Islet of Langerhans (tissue), 1 donor: ENCODE results near the gene LRCOL1.
"Not testable (repeated sequence)": the region's sequence is repeated elsewhere in the genome, so short reads cannot be mapped to it uniquely, and the experiment has no call there.

Experiments
- FAIRE-seq: peaks from one replicate; lab custom pipeline; 2011; peaks lifted over from hg19 to GRCh38; lab: Jason Lieb, UNC

The LRCOL1 gene

GRCh38 chr12:132600048-132601032 lies 10.0 kb downstream of the LRCOL1 start:
- no peak for FAIRE-seq

GRCh38 chr12:132599502-132599901 lies 10.9 kb downstream of the LRCOL1 start:
- not testable (repeated sequence) for FAIRE-seq

DNA sequence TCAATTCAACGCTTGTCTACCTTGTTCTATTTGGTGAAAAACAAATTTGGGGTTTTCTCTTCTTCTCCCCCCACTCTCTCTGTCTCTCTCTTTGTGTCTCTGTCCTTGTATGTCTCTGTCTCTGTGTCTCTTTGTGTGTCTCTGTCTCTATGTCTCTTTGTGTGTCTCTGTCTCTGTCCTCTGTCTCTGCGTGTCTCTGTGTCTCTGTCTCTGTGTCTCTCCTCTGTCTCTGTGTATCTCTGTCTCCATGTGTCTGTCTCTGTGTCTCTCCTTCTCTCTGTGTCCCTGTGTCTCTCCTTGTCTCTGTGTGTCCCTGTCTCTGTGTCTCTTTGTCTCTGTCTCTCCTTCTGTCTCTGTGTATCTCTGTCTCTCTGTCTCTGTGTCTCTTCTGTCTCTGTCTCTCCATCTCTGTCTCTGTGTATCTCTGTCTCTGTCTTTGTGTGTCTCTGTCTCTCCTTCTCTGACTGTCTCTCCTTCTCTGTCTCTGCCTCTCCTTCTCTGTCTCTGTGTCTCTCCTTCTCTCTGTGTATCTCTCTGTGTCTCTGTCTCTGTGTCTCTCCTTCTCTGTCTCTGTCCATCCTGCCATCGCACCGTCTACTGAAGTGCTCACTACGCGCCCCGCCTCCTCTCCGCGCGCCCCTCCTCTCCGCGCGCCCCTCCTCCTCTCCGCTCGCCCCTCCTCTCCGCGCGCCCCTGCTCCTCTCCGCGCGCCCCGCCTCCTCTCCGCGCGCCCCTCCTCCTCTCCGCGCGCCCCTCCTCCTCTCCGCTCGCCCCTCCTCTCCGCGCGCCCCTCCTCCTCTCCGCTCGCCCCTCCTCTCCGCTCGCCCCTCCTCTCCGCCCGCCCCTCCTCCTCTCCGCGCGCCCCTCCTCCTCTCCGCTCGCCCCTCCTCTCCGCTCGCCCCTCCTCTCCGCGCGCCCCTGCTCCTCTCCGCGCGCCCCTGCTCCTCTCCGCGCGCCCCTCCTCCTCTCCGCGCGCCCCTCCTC lies 12.8 kb downstream of the LRCOL1 start:
- FAIRE-seq: no peak

DNA sequence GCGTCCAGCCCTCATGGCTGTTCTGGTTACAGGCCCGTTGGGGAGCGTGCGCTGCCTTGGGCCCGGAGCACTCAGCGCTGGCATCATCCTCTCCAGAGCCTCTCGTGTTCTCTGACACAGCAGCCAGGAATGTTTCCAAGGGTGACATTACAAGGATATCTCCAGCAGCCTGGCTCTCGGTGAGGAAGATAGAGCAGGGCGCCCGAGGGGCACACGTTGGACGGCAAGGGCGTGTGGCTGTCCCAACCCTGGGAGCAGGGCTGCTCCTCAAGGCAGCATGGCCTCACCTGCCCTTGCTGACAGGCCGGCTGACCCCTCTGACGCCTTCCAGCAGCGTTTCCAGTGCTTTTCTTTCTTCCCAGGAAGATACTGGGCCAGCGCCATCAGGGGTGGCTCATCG lies 14.4 kb downstream of the LRCOL1 start:
- FAIRE-seq: no peak

GRCh38 chr12:132595183-132595582 lies 15.2 kb downstream of the LRCOL1 start:
- FAIRE-seq: no peak

DNA sequence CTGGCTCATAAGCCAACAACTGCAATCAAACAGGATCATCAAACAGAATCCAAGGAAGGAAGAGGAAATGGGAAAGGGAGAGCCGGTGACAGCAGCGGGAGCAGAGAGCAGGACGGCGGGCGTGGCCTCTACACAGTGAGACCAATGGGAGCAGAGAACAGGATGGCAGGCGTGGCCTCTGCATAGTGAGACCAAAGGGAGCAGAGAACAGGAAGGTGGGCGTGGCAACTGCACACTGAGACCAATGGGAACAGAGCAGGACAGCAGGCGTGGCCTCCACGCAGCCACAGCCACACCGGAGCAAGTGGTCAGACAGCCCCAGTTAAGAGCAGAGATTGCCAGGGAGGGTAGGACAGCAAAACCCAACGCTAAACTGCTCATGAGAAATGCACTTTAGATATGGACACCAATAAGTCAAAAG lies 16.4 kb downstream of the LRCOL1 start:
- peak; percentile 13 for FAIRE-seq

DNA sequence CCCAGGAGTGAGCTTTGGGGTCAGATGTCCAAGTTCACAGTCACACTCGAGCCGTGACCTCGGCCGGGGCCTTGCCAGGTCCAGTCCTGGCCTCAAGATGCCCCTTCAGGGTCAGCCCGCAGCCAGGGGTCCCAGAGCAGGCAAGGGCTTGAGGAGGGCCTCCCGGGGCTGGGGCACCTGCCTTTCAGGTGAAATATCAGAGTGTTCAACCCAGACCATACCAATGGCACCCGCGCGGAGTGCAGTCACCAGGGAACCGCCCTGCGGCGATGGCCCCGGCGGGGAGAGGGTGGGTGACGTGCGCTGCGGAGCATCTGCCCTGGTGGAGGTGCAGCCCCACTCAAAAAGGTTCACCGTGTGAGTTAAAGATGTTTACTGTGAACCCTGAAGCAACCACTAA lies 16.9 kb downstream of the LRCOL1 start:
- FAIRE-seq: no peak

DNA sequence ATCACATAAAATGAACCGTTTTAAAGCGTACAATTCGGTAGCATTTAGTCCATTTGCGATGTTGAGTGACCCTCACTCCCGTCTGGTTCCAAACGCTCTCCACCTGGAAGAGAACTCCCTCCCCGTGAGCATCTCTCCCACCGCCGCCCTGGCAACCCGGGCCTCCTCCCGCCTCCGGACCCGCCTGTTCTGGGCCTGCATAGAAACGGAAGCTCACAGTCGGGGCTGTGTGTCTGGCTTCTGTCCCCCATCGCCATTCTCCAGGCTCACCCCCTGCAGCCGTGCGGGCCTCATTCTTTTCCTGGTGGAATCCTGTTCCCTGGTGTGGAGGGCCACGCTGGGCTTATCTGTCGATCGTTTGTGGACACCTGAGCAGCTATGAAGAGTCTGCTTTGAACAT lies 17.3 kb downstream of the LRCOL1 start:
- no peak for FAIRE-seq

DNA sequence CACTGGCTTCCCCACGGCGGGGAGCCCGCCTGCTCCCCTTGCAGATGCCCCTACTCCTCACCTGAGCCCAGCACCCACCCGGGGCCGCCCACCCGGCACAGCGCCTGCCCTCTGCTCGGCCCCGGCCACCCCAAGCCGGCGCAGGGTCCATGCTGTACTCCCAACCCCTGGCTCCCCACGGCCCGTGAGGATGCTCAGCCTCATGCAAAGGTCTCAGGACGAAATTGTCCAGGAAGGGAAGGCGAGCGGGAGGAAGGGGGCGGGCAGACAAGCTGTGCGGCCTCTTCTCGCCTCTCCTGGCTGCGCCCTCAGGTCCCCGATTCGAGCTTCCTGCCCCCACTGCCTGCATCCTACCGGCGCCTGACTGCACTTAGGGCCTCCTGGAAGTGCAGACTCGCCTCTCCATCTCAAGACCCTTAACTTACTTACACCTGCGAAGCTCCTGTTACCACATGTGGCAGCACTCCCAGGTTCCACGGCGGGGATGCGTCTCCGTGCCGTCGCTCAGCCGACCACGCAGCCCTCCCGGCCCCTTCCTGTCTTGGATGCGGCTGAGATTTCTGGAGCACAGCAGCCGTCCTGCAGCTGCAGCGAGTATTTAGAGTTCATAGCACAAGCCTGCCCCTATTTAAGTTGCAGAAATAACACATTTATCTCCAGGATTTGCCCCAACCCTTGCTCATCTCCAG lies 18.0 kb downstream of the LRCOL1 start:
- FAIRE-seq: no peak

DNA sequence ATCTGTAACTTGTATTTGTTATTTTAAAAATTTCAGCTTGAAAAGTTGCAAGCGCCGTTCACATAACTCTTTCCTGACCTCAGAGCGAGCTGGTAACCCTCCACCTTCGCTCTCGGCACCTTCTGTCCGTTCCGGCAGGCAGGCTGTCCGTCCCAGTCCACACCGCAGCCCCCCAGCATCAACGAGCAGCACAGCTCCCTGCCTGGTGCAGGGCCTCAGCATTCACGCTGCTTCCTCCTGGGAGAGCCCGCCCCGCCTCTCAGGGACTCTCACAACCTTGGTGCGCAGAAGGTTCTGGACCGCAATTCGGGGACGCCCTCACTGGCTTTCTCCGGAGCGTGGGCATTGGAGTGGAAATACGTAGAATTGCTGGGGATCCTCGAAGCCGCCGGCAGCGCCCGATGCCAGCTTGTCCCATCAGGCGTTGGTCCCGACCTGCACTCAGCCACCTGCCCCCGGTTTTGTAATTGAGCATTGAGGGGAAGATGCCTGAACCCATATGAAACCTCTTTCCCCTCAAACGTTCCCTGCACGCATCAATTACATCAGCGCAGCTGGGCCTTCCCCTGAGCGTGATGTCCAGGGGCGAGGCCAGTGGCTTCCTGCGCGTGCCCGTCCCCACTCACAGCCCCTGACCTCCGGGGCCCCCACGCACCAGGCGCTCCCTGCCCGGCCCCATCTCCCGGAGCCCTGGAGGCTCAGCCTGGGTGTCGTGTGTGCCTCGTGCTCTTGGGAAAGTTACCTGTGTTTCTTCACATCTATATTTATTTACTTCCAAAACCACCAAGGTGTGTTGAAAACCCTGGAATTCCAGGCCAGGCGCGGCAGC lies 19.1 kb downstream of the LRCOL1 start:
- FAIRE-seq: no peak

- no peak for FAIRE-seq
Observed at GRCh38 chr12:132588821-132589669, 21.3 kb downstream of the LRCOL1 start.

GRCh38 chr12:132588319-132588718 lies 22.1 kb downstream of the LRCOL1 start:
- FAIRE-seq: no peak

- FAIRE-seq: no peak
Observed at GRCh38 chr12:132587781-132588180, 22.6 kb downstream of the LRCOL1 start.

- no peak for FAIRE-seq
Observed at GRCh38 chr12:132586929-132587328, 23.5 kb downstream of the LRCOL1 start.

DNA sequence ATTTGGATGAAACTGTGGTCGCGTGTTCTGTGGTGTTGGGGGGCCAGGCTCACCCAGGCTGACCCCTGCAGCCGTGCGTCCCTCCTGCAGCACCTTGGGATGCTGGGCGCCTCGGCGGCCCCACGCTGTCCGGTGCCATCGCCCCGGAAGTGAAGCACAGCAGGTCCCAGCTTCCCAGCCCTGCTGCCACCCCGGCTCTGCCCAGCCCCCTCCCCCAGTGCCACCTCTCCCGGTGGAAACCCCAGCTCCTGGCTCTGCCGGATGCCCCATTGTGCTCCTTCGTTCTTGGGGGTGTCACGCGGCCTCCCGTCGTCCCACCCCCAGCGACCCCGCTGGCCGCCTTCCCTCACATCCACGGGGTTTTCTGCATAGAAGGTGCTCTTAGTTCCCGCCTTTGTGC lies 25.2 kb downstream of the LRCOL1 start:
- FAIRE-seq: no peak

DNA sequence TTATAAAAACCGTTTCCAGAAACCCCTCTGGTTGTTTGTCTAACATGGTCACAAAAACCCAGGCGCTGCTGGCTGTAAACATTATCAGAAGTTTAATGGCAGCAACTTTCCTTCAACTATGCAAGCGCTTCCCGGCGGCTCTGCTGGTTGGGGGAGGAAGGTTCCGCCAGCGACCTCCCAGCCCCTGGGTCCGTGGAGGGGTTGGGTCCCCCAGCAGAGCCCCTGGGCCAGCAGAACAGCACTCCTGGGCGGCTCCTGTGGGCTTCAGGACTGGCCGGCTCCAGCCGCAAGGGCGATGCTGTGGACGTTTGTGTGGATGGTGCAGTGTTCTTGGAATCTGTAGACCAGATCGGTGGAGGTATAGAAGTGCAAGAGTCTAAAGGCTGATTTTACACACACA lies 26.0 kb downstream of the LRCOL1 start:
- no peak for FAIRE-seq

- FAIRE-seq: no peak
Observed at GRCh38 chr12:132583736-132584135, 26.6 kb downstream of the LRCOL1 start.

GRCh38 chr12:132583411-132583710 lies 27.0 kb downstream of the LRCOL1 start:
- no peak for FAIRE-seq

DNA sequence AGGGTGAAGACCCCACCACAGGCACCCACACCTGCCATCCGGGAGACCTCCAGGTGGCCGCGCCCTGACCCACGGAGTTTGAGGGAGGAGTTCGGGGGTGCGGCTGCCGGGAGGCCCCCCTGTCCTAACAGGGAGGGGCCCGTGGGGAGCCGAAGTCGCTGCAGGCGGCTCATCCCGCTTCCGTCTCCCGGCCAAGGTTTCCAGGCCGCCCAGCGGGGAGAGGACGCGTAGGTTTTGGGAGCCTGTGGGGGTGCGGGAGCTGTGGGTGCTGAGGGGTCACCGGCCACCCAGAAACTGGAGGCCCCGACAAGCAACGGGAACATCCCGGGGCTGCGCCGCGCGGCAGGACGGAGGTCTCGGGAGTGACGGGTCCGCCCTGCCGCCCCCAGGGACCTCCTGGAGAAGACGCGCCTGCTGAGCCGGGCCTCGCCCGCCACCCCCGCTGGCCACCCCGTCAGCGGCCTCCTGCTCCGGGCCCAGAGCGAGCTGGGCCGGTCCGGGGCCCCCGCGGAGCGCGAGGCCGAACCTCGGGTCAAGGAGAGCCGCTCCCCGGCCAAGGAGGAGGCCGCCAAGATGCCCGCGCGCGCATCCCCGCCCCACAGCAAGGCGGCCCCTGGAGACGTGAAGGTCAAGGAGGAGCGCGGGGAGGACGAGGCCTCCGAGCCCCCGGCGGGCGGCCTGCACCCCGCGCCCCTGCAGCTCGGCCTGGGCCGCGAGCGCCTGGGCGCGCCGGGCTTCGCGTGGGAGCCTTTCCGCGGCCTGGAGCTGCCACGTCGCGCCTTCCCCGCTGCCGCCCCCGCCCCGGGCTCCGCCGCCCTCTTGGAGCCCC lies 27.6 kb downstream of the LRCOL1 start:
- no peak for FAIRE-seq

DNA sequence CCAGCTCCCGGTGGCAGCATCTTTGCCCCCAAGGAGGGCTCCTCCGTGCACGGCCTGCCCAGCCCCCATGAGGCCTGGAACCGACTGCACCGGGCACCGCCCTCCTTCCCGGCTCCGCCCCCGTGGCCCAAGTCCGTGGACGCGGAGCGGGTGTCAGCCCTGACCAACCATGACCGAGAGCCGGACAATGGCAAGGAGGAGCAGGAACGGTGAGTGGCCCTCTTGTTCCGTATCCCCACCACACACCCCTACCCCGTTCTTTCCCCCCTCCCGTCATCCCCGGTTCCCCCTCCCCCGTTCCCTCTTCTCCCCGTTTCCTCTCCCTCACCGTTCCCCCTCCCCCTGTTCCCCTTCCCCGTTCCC lies 28.3 kb downstream of the LRCOL1 start:
- no peak for FAIRE-seq
